Left lung (tissue), 10 donors: ENCODE results near the gene PREPL. TPM values are rescaled to one million over a fixed set of nuclear protein-coding genes. Genes with fewer than 3 reads are reported as not detected.

Source experiments
- ATAC-seq: fragments of 200-7000 bp; cut with Tn5 transposase; one replicate; pipeline ENCODE4 v1.9.1; 2020; ENCODE audit warnings: moderate library complexity
- DNase-seq, 4 donors: peaks; one replicate each; pipeline ENCODE4 v3.0.0-alpha.2; 2013 to 2020
- H3K27ac ChIP-seq, 2 donors: fragments of 200-600 bp; sonication (generic) in 1 of 2; one replicate each; pipeline versions ENCODE4 v1.5.0 to v1.8.0; 2020 to 2021
- H3K27me3 ChIP-seq, 2 donors: fragments of 200-600 bp; sonication (generic) in 1 of 2; one replicate each; pipeline versions ENCODE4 v1.5.0 to v1.8.0; 2020 to 2021
- H3K36me3 ChIP-seq, 2 donors: fragments of 200-600 bp; sonication (generic) in 1 of 2; one replicate each; pipeline versions ENCODE4 v1.5.0 to v1.8.0; 2020 to 2021
- H3K4me1 ChIP-seq, 2 donors: fragments of 200-600 bp; one replicate each; pipeline ENCODE4 v1.8.0; 2021
- H3K4me3 ChIP-seq, 2 donors: fragments of 200-600 bp; sonication (generic) in 1 of 2; one replicate each; pipeline versions ENCODE4 v1.5.0 to v1.8.0; 2020 to 2021; ENCODE audit warnings: mild to moderate bottlenecking in 1 of 2
- H3K9me3 ChIP-seq, 2 donors: fragments of 200-600 bp; sonication (generic) in 1 of 2; one replicate each; pipeline versions ENCODE4 v1.5.0 to v1.8.0; 2020 to 2021
- CTCF ChIP-seq, 2 donors: fragments of 200-600 bp; sonication (generic) in 1 of 2; IDR thresholded peaks; one replicate each; pipeline versions ENCODE4 v1.5.0 to v1.8.0; 2021; ENCODE audit warnings: antibody characterized with exemption in 2 of 2
- intact Hi-C, 2 donors: fragments of 100-400 bp; cut with DNase I; formaldehyde crosslinking; loops; one replicate each; pipeline versions ENCODE4 v1.11.2 to v1.14.2; 2022
- polyA plus RNA-seq, 6 donors: library from polyadenylated mRNA; unstranded; fragments of 120-200 nt; gene quantifications; one replicate each; pipeline ENCODE4 v1.2.1, GENCODE V29; 2013; ENCODE audit not compliant: insufficient read length in 6 of 6
- total RNA-seq, 2 donors: library from RNA; stranded (reverse); fragmentation: NEBNext Ultra II Directional; extraction: Animal tissue kit (Norgen Biotek cat#: 25700); gene quantifications; one replicate each; pipeline ENCODE4 v1.2.1, GENCODE V29; 2021
- donor health status: DM: no; HTN: yes; CAD: no.
- donor health status: DM: no; HTN: no; CAD: no.

The PREPL gene
- total and polyA plus RNA-seq, 8 donors = 46.0 to 116 (median 90.5) TPM

DNA sequence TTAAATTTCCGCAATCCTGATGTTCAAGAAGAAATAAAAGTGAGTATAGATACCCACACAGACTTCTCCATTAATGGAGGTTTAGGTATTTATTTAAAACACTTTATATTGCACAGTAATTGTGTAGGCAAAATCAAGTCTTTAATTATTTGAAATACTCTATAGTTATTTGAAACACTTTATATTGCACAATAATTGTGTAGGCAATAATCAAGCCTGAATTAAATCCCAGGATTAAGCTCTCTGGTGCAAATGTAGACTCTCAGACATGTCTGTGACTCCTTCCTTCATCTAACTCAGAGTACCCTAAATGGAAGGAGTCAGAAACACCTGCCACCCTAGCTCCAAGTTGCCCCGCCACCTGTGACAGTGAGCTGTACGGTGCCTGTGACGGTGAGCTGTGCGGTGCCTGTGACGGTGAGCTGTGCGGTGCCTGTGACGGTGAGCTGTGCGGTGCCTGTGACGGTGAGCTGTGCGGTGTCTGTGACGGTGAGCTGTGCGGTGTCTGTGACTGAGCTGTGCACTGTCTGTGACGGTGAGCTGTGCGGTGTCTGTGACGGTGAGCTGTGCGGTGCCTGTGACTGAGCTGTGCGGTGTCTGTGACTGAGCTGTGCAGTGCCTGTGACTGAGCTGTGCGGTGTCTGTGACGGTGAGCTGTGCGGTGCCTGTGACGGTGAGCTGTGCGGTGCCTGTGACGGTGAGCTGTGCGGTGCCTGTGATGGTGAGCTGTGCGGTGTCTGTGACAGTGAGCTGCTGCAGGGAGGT is 75.0 kb downstream of the PREPL start:
- Histone ChIP-seq H3K27me3 (no peaks in the 10 kb centered on the region), H3K4me1 (peaks cover 0 to 3% of the 10 kb centered on the region in 2 donors), H3K36me3 (no peaks in the 10 kb centered on the region), H3K27ac (no peak overlapping the region), H3K9me3 (no peaks in the 10 kb centered on the region), H3K4me3 (no peak overlapping the region)
- no peak for TF ChIP-seq CTCF (IDR thresholded peaks at IDR 0.05)
- ATAC-seq = no peak
- intact Hi-C loops = no loop called here
- DNase-seq = no peak

DNA sequence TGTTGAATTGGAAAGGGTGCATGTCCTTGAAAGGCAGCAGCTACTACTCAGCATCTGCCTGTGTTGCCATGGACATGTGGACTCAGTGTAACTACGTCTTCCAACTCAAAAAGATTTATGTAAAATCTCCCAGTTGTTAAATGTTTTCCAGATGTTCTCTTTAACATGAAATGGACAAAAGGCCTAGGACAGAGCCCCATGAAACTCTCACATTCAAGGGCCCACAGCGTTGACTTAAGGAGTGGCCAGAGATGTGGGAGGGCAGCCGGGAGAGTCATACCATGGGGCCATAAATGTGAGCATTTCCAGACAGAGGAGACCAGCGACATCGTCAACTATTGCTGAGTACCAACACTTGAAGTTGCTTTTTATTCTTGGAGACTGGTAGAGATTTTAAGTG is 76.1 kb downstream of the PREPL start:
- ATAC-seq (no peak), DNase-seq (no peak)
- Histone ChIP-seq H3K27me3 (no peaks in the 10 kb centered on the region), H3K4me1 (no peaks in the 10 kb centered on the region), H3K9me3 (no peaks in the 10 kb centered on the region), H3K27ac (no peak overlapping the region), H3K36me3 (no peaks in the 10 kb centered on the region), H3K4me3 (no peak overlapping the region)
- intact Hi-C loops = no loop called here
- TF ChIP-seq CTCF (IDR thresholded peaks at IDR 0.05) = no peak

- ATAC-seq = no peak
- Histone ChIP-seq H3K4me3 (no peak overlapping the region), H3K4me1 (no peaks in the 10 kb centered on the region), H3K27ac (no peak overlapping the region), H3K36me3 (no peaks in the 10 kb centered on the region), H3K9me3 (no peaks in the 10 kb centered on the region), H3K27me3 (no peaks in the 10 kb centered on the region)
- intact Hi-C loops = no loop called here
- no peak for TF ChIP-seq CTCF (IDR thresholded peaks at IDR 0.05)
- DNase-seq = no peak
Observed at GRCh38 chr2:44283116-44283666, 78.1 kb downstream of the PREPL start.

GRCh38 chr2:44280869-44281268 is 80.4 kb downstream of the PREPL start:
- intact Hi-C loops = no loop called here
- Histone ChIP-seq H3K36me3 (no peaks in the 10 kb centered on the region), H3K9me3 (no peaks in the 10 kb centered on the region), H3K27ac (no peak overlapping the region), H3K4me3 (no peak overlapping the region), H3K4me1 (no peaks in the 10 kb centered on the region), H3K27me3 (no peaks in the 10 kb centered on the region)
- ATAC-seq (no peak), DNase-seq (no peak)
- no peak for TF ChIP-seq CTCF (IDR thresholded peaks at IDR 0.05)

GRCh38 chr2:44277541-44277940 is 83.8 kb downstream of the PREPL start:
- no peaks in the 10 kb centered on the region for H3K9me3 ChIP-seq
- no peaks in the 10 kb centered on the region for H3K27me3 ChIP-seq
- H3K4me3 ChIP-seq = no peak overlapping the region
- ATAC-seq (no peak), DNase-seq (no peak)
- H3K27ac ChIP-seq = no peak overlapping the region
- intact Hi-C loops = no loop called here
- no peak for TF ChIP-seq CTCF (IDR thresholded peaks at IDR 0.05)
- H3K36me3 ChIP-seq = no peaks in the 10 kb centered on the region
- no peaks in the 10 kb centered on the region for H3K4me1 ChIP-seq
